ENCODE measurements around the gene SLIT2. TPM values are rescaled to one million over a fixed set of nuclear protein-coding genes. Genes with fewer than 3 reads are reported as not detected.

Gene SLIT2
- total RNA-seq, 1 experiment from 2014 or later = 0.77 TPM

DNA sequence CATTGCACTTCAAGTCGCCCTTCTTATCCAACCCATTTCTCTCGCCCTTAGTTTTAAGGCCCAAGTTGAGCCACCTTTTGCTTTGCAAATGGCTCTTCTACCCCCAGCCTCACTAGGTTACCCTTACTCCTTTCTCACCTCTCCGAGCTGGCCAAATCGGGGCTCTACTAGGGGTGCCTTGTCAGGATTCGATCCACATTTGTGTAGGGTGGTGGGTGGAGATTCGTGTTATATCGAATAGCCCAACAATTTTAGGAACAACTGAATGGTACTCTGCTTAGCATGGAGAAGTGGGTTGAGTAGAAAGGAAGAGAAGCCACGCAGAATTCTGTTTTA lies 3.5 kb downstream of the SLIT2 start:
- H3K27me3 ChIP-seq = peaks cover 5% of the 10 kb centered on the region; the same call in 1 of the 2 replicates
- H3K9me3 ChIP-seq (replicated peaks) = 0 out of 2 replicates have a peak, but pooled peaks cover 2% of the 10 kb centered on the region
- no peaks in the 10 kb centered on the region for H3K36me3 ChIP-seq
- H3K4me1 ChIP-seq = no peaks in the 10 kb centered on the region
- no peak overlapping the region for H3K4me3 ChIP-seq
- no peak overlapping the region for H3K27ac ChIP-seq
- no peak for DNase-seq

DNA sequence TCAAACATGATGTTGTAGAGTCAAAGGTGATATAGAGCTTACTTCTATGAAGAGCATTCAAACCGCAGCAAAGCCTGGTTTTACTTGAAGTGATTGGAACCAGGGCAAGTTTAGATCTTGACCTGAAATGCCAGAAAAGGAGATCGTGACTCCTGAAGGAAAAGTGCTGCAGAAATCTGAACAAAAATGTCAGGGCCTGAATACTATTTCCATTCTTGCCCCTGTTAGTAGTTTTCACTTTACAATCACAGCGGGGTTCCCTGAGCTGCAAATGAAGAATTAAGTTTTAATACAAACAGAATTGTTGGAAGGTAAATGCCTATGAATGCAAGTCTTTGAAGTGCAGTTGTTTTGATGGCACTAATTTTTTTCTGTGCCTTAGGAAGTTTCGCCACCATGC lies 4.1 kb downstream of the SLIT2 start:
- H3K27me3 ChIP-seq = no peaks in the 10 kb centered on the region; the same call in 1 of the 2 replicates
- H3K9me3 ChIP-seq (replicated peaks) = 0 out of 2 replicates have a peak, but pooled peaks cover 2% of the 10 kb centered on the region
- no peak overlapping the region for H3K4me3 ChIP-seq
- no peak for DNase-seq
- H3K4me1 ChIP-seq = no peaks in the 10 kb centered on the region
- H3K36me3 ChIP-seq = no peaks in the 10 kb centered on the region
- H3K27ac ChIP-seq = no peak overlapping the region

DNA sequence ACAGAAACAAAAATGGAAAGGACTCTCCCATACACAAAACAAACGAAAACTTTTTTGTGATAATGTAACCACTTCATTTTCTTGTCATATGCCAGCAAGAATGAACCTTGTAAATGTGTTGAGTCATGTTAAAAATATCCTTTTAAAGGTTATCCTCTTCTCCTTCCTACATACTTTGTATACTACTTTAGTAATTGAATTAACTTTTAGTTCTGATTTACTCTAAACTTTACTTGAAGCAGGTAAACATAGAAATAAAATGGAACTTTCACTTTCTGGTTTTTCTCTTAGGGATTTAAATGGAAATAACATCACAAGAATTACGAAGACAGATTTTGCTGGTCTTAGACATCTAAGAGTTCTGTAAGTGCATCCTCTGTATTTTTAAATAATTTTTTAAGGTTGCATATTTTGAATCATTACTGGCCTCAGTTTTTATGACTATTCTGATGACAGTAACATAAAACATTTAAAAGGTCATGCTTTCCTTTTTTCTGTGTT lies 4.7 kb downstream of the SLIT2 start:
- no peak for DNase-seq
- Histone ChIP-seq H3K9me3 (replicated peaks) (0 out of 2 replicates have a peak, but pooled peaks cover 2% of the 10 kb centered on the region), H3K4me1 (no peaks in the 10 kb centered on the region), H3K36me3 (no peaks in the 10 kb centered on the region), H3K27me3 (no peaks in the 10 kb centered on the region; the same call in 1 of the 2 replicates), H3K27ac (no peak overlapping the region), H3K4me3 (no peak overlapping the region)

GRCh38 chr4:20259707-20260106 lies 8.0 kb downstream of the SLIT2 start:
- Histone ChIP-seq H3K9me3 (replicated peaks) (0 out of 2 replicates have a peak, but pooled peaks cover 2% of the 10 kb centered on the region), H3K4me3 (no peak overlapping the region), H3K27ac (no peak overlapping the region), H3K4me1 (no peaks in the 10 kb centered on the region), H3K36me3 (no peaks in the 10 kb centered on the region), H3K27me3 (0 out of 2 replicates have a peak, but pooled peaks cover 4% of the 10 kb centered on the region)
- DNase-seq = no peak

DNA sequence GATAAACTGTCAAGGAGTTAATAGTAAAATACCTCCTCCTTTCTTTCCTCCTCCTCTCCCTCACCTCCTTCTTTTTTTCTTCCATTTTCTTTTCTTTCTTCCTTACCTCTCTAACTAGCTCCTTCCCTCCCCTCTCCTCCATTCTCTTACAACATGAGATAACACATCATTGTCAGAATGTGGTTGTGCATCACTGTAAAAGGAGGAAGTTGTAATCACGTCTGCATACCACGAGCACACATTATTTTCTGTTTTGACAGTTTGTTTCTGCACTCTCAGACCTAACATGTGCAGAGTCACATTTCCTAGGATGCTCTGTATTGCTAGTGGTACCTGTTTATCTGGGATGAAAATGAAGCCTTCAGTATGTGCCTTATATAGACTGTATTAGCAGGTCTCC lies 9.1 kb downstream of the SLIT2 start:
- H3K4me1 ChIP-seq = no peaks in the 10 kb centered on the region
- H3K36me3 ChIP-seq = no peaks in the 10 kb centered on the region
- no peak overlapping the region for H3K4me3 ChIP-seq
- no peak overlapping the region for H3K27ac ChIP-seq
- DNase-seq = no peak
- 0 out of 2 replicates have a peak, but pooled peaks cover 2% of the 10 kb centered on the region for H3K9me3 ChIP-seq (replicated peaks)
- peaks cover 6% of the 10 kb centered on the region; the same call in 1 of the 2 replicates for H3K27me3 ChIP-seq

- H3K4me1 ChIP-seq = no peaks in the 10 kb centered on the region
- H3K9me3 ChIP-seq (replicated peaks) = 0 out of 2 replicates have a peak, but pooled peaks cover 1% of the 10 kb centered on the region
- no peak for DNase-seq
- H3K36me3 ChIP-seq = no peaks in the 10 kb centered on the region
- peaks cover 6% of the 10 kb centered on the region; the same call in 1 of the 2 replicates for H3K27me3 ChIP-seq
- H3K4me3 ChIP-seq = no peak overlapping the region
- H3K27ac ChIP-seq = no peak overlapping the region
Measured at GRCh38 chr4:20262221-20262620, 10.5 kb downstream of the SLIT2 start.

DNA sequence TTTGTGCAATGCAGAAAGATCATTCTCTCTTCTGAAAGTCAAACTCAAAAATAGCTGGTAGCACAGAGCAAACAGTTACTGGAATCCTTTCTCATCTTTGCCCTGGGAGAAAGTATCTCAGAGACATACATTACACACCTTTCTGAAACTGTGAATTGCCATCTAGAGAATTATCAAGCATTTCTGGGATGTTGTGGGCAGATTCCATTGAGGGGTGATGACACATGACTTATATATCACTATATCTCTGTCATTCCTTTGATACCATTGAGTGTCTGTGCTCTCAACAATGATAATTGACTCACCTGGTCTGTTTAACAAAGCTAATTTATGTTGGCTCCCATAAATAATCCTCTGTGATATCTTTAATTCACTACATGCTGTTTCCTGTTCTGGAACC lies 13.0 kb downstream of the SLIT2 start:
- H3K36me3 ChIP-seq = no peaks in the 10 kb centered on the region

DNA sequence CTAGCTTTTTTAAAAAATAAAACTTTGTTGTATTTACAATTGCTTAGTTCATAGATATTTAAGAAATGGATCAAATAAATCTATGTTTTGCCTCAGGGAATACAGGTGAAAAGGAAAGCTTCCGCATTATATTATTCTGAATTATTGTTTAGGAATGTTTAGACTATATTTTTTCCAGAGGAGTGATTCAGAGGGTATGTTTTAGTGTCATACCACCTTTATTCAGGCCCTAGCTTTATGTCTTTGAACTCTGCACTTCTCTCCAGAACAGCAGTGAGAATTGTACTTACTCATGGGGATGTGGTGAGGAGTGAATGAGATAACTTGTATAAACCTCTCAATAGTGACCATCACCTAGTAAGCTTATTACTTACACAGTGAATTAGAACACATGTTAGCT lies 14.0 kb downstream of the SLIT2 start:
- H3K27ac ChIP-seq = no peak overlapping the region
- peaks cover 6% of the 10 kb centered on the region; the same call in 1 of the 2 replicates for H3K27me3 ChIP-seq
- no peaks in the 10 kb centered on the region for H3K36me3 ChIP-seq
- H3K9me3 ChIP-seq (replicated peaks) = no peaks in the 10 kb centered on the region
- no peak for DNase-seq
- no peaks in the 10 kb centered on the region for H3K4me1 ChIP-seq
- no peak overlapping the region for H3K4me3 ChIP-seq

More for the DNA sequence above, 13.0 kb downstream of the SLIT2 start:
- Histone ChIP-seq H3K4me1 (no peaks in the 10 kb centered on the region), H3K9me3 (replicated peaks) (no peaks in the 10 kb centered on the region), H3K27me3 (peaks cover 6% of the 10 kb centered on the region; the same call in 1 of the 2 replicates), H3K27ac (no peak overlapping the region), H3K4me3 (no peak overlapping the region)
- DNase-seq = no peak

DNA sequence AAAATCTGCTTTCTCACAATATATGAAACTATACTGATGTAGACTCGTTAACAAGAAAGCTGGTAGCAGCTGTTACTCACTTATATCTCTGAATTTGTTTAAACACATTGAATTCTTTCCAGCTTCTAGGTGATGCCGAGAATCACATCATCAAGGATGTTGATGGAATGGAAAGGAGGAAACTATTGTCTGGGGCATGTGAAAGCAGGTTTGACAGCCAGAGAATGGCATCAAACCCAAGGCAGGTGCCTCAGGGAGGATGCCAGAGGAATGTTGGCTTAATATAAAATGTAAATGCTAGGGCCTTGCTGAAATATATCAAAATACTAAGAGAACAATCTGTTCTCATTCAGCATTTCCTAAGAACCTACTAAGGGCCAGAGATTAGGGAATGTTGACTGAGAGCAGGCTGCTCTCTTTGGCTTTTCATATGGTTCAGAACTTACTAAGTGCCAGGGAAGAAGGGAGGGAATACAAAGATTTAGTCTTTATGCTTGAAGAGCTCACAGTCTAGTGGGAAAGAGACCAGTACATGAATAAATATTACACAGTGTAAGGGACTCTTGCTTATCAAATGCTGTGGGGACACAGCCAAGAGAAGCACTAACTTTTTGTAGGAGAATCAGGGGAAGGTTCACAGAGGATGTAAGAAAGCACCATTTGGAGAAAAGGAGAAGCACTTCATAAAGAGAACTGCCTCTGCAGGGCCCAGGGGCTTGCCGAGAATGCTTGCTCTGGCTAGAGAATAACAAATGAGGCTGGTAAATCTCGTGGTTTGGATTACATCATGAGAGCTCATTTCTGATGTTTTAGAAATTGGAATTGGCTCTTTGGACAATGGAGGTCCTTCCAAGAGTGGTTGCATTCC lies 14.7 kb downstream of the SLIT2 start:
- DNase-seq = no peak
- no peak overlapping the region for H3K4me3 ChIP-seq
- H3K9me3 ChIP-seq (replicated peaks) = no peaks in the 10 kb centered on the region
- peaks cover 6% of the 10 kb centered on the region; the same call in 1 of the 2 replicates for H3K27me3 ChIP-seq
- no peaks in the 10 kb centered on the region for H3K4me1 ChIP-seq
- H3K27ac ChIP-seq = no peak overlapping the region
- H3K36me3 ChIP-seq = no peaks in the 10 kb centered on the region

DNA sequence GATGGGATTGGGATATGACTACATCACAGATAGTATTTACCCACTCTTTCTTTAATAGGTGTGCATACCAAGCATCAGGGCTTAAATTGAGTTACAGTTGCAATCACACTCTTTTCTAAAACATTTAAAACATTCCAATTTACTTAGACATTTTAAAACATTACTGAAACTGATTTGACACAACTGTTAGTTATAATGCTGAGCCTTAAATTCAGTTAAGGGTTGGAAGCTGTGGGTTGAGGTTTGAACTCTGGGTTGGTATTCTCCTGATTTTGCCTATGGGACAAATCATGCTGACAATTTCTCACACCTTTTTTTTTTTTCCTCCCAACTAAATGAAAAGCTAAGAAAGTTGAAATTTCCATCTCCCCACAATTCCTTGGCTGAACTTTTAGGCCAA lies 16.3 kb downstream of the SLIT2 start:
- no peak for DNase-seq
- Histone ChIP-seq H3K27me3 (peaks cover 2% of the 10 kb centered on the region; the same call in 1 of the 2 replicates), H3K27ac (no peak overlapping the region), H3K36me3 (no peaks in the 10 kb centered on the region), H3K4me3 (no peak overlapping the region), H3K9me3 (replicated peaks) (no peaks in the 10 kb centered on the region), H3K4me1 (no peaks in the 10 kb centered on the region)

DNA sequence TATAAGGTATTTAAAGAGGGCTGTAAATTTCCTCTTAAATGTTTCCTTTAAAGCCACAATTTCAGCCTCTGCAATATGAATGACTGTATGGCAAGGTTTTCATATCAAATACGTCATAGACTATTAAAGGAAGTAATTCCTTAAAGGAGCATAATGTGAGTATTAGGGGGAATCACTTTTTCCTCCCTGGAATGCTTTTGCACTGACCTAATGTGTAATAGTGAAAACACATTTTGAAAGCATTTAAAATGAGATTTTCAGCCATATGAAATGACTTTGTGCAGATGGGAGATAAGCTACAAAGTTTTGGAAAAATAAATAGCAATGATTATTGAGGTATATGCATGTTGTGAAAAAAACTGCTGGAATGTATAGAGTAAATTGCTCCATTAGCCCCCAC lies 17.6 kb downstream of the SLIT2 start:
- no peak for DNase-seq
- Histone ChIP-seq H3K4me1 (no peaks in the 10 kb centered on the region), H3K27me3 (peaks cover 2% of the 10 kb centered on the region; the same call in 1 of the 2 replicates), H3K9me3 (replicated peaks) (no peaks in the 10 kb centered on the region), H3K27ac (no peak overlapping the region), H3K4me3 (no peak overlapping the region), H3K36me3 (no peaks in the 10 kb centered on the region)

DNA sequence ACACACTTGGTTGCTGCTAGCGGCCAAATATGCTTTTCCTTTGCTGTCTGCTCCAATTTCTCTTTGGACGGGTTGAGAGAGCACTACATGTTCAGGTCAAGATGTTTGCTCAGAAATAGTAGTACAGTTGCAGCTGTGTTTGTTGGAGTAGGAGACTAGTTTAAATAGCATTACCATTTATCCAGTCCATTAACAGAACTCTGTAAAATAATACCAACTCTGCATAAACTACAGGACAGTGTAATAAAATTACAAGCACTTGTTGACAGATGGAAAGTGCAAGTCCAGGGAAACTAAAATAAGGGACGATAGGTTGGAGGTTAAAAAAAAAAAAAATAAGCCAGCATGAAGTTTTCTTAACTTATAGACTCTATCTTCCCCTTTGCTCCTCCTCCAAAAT lies 20.2 kb downstream of the SLIT2 start:
- no peak for DNase-seq
- no peak overlapping the region for H3K27ac ChIP-seq
- H3K9me3 ChIP-seq (replicated peaks) = no peaks in the 10 kb centered on the region
- H3K4me1 ChIP-seq = no peaks in the 10 kb centered on the region
- no peaks in the 10 kb centered on the region for H3K36me3 ChIP-seq
- H3K27me3 ChIP-seq = no peaks in the 10 kb centered on the region
- no peak overlapping the region for H3K4me3 ChIP-seq

GRCh38 chr4:20272411-20272872 lies 20.7 kb downstream of the SLIT2 start:
- Histone ChIP-seq H3K27ac (no peak overlapping the region), H3K4me3 (no peak overlapping the region), H3K9me3 (replicated peaks) (no peaks in the 10 kb centered on the region), H3K36me3 (no peaks in the 10 kb centered on the region), H3K27me3 (no peaks in the 10 kb centered on the region), H3K4me1 (no peaks in the 10 kb centered on the region)
- peak in 1 of 2 experiments; percentile 4 for DNase-seq

- no peak overlapping the region for H3K4me3 ChIP-seq
- no peaks in the 10 kb centered on the region for H3K27me3 ChIP-seq
- H3K9me3 ChIP-seq (replicated peaks) = no peaks in the 10 kb centered on the region
- DNase-seq = no peak
- H3K36me3 ChIP-seq = no peaks in the 10 kb centered on the region
- H3K27ac ChIP-seq = no peak overlapping the region
- H3K4me1 ChIP-seq = no peaks in the 10 kb centered on the region
Measured at GRCh38 chr4:20273793-20274192, 22.1 kb downstream of the SLIT2 start.

DNA sequence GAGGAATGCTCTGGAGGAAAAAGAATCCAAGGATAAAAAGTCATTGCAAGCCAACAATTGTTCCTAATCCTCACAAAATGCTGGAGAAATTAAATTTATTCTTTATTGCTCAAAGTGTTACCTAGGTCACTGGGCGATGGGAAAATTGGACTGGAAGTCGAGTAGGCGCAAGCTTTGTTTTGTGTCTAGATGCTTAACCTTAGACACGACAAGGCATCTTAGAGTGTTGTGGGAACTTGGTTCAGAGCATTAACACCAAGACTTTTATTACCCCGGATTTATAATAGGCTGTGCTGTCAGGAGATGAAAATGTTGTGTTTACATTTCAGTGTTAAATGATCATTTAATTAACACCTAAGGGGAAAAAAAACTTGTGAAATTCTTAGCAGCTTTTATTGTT lies 25.1 kb downstream of the SLIT2 start:
- no peaks in the 10 kb centered on the region for H3K9me3 ChIP-seq (replicated peaks)
- no peak for DNase-seq
- no peak overlapping the region for H3K27ac ChIP-seq
- H3K27me3 ChIP-seq = no peaks in the 10 kb centered on the region
- H3K4me3 ChIP-seq = no peak overlapping the region
- no peaks in the 10 kb centered on the region for H3K36me3 ChIP-seq
- H3K4me1 ChIP-seq = no peaks in the 10 kb centered on the region
